ENCODE results near the gene EHMT2. TPM values are rescaled to one million over a fixed set of nuclear protein-coding genes. Genes with fewer than 3 reads are reported as not detected.

The EHMT2 gene
- total and polyA plus RNA-seq, 2 donors (not counting 3 experiments of a cell fraction or from before 2014, with no cell fraction given): 53.3 to 54.3 TPM

DNA sequence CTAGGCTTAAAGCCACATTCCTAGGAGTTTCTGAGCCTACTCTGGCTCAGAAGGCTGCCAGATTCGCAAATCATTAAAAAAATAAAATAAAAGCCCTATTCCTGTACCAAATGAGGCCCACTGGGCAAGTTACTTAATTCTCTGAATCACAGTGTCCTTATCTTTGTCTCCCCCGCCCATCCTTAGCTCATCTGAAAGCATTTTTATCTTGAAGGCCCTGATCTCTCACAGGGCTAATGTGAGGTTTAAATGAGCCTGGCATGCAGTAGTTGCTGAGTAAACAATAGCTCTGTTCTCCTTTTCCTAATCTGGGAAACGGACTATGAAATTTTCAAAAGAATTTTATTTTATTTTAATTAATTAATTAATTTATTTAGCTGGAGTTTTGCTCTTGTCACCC is 6.5 kb upstream of the EHMT2 start:
- H3K4me2 ChIP-seq (ENCODE audit: insufficient read depth, low read length): no peak overlapping the region
- intact Hi-C loops (cut with micrococcal nuclease) (loop anchor here (2.0 kb wide), 1 partner anchor 49 kb away; no protein-coding TSS in a partner anchor), dilution Hi-C loops (cut with MboI; ENCODE audit: extremely low pct_ligation_motif_present, low sequenced_read_pairs) (no loop called here)
- no peak overlapping the region for H2AFZ ChIP-seq (ENCODE audit: low read depth, low read length)
- ChIA-PET CTCF (interaction anchor here (1.2 kb wide), 1 partner anchor 48 kb away, joined by 7 read pairs; no protein-coding TSS in a partner anchor), POLR2A (no interaction called here)
- H3K4me1 ChIP-seq (ENCODE audit: control insufficient read depth, extremely low read depth, insufficient read depth, low read length): no peaks in the 10 kb centered on the region
- no peaks in the 10 kb centered on the region for H4K20me1 ChIP-seq (replicated peaks; ENCODE audit: control insufficient read depth, extremely low read depth, insufficient read depth, low read length)
- no peak overlapping the region for H3K4me3 ChIP-seq (replicated peaks in 1 of 3; ENCODE audit: insufficient read depth in 1 of 3, low read depth in 1 of 3, low read length in 3 of 3)
- FAIRE-seq (no peak), DNase-seq (ENCODE audit: low read depth, low spot score) (no peak)
- peaks cover 5 to 12% of the 10 kb centered on the region in 2 experiments for H3K27me3 ChIP-seq (ENCODE audit: control insufficient read depth in 2 of 2, insufficient read depth in 2 of 2, low read length in 2 of 2)
- H3K36me3 ChIP-seq (ENCODE audit: control insufficient read depth in 2 of 2, extremely low read depth in 1 of 2, insufficient read depth in 2 of 2, low read length in 2 of 2): no peaks in the 10 kb centered on the region
- no peak for TF ChIP-seq POLR2AphosphoS5 (IDR thresholded peaks at IDR 0.05; ENCODE audit: insufficient read depth, low read depth, low read length)
- no peak for TF ChIP-seq MYC (IDR thresholded peaks at IDR 0.05; ENCODE audit: low read depth, low read length)
- TF ChIP-seq FOS (IDR thresholded peaks at IDR 0.05; ENCODE audit: borderline replicate concordance, insufficient read depth, low read length): no peak
- no peak for TF ChIP-seq MAX (IDR thresholded peaks at IDR 0.05; ENCODE audit: insufficient read depth, insufficient read length)
- no peak for TF ChIP-seq GATA2 (IDR thresholded peaks at IDR 0.05; ENCODE audit: insufficient read depth, insufficient read length, low read depth, low read length)
- TF ChIP-seq CTCF (IDR thresholded peaks at IDR 0.05; ENCODE audit: extremely low read depth in 1 of 2, insufficient read depth in 1 of 2, low read depth in 1 of 2, low read length in 2 of 2): no peak
- TF ChIP-seq POLR2A (IDR thresholded peaks at IDR 0.05; ENCODE audit: low read depth, low read length): no peak
- TF ChIP-seq JUN (IDR thresholded peaks at IDR 0.05; ENCODE audit: borderline replicate concordance, insufficient read depth, insufficient read length, low read depth): no peak
- TF ChIP-seq EZH2 (IDR thresholded peaks at IDR 0.05; ENCODE audit: borderline replicate concordance, low read depth, low read length, severe bottlenecking): no peak
- H3K9me3 ChIP-seq (replicated peaks; ENCODE audit: control insufficient read depth, insufficient read depth, low read length): no peaks in the 10 kb centered on the region
- BruUV-seq (replicated peaks): no TSS peak
- no peak overlapping the region for H3K9ac ChIP-seq (replicated peaks; ENCODE audit: extremely low read depth, insufficient read depth, low read length)
- H3K9me1 ChIP-seq (replicated peaks; ENCODE audit: control insufficient read depth, extremely low read depth, insufficient read depth, low read length): no peaks in the 10 kb centered on the region
- H3K27ac ChIP-seq (ENCODE audit: insufficient read depth, low read depth, low read length): no peak overlapping the region
- no peaks in the 10 kb centered on the region for H3K79me2 ChIP-seq (ENCODE audit: control insufficient read depth, insufficient read depth, low read length)
